Urinary bladder (tissue), 4 donors: Measurements from ENCODE around the gene TNPO1. TPM values are rescaled to one million over a fixed set of nuclear protein-coding genes. Genes with fewer than 3 reads are reported as not detected.
"Not testable (repeated sequence)": the region's sequence is repeated elsewhere in the genome, so short reads cannot be mapped to it uniquely, and the experiment has no call there.

Experiments
- DNase-seq: peaks from one replicate; pipeline ENCODE4 v3.0.0-alpha.2; 2015; ENCODE audit errors: extremely low spot score
- H3K27ac ChIP-seq: one replicate; pipeline ENCODE4 v1.5.1; 2013; ENCODE audit warnings: low read depth, mild to moderate bottlenecking, moderate library complexity
- H3K36me3 ChIP-seq: one replicate; pipeline ENCODE4 v1.6.1; 2013; ENCODE audit warnings: mild to moderate bottlenecking, moderate library complexity; ENCODE audit not compliant: insufficient read depth
- H3K4me1 ChIP-seq: one replicate; pipeline ENCODE4 v1.6.1; 2013; ENCODE audit warnings: mild to moderate bottlenecking, moderate library complexity; ENCODE audit not compliant: insufficient read depth
- H3K4me3 ChIP-seq: one replicate; pipeline ENCODE4 v1.5.1; 2013; ENCODE audit warnings: low read depth, low read length
- WGBS: extraction: QIAGEN DNeasy Blood & Tissue Kit; methylation state at CpG from one replicate; pipeline ENCODE4 v1.1.7; 2013; 5-methylcytosine and 5-hydroxymethylcytosine counted together
- polyA plus RNA-seq: library from polyadenylated mRNA; stranded (reverse); fragments of 200-250 nt; gene quantifications from one replicate; pipeline ENCODE4 v1.2.3, GENCODE V29; 2013
- total RNA-seq: library from RNA; depleted of rRNA; stranded (reverse); fragments of >200 nt; gene quantifications from one replicate; pipeline ENCODE4 v1.2.3, GENCODE V29; 2014
- donor health status: healthy with polysubstance abuse.
- donor health status: healthy.

TNPO1 gene
- total and polyA plus RNA-seq, 2 donors, result 29.8 to 187 TPM

DNA sequence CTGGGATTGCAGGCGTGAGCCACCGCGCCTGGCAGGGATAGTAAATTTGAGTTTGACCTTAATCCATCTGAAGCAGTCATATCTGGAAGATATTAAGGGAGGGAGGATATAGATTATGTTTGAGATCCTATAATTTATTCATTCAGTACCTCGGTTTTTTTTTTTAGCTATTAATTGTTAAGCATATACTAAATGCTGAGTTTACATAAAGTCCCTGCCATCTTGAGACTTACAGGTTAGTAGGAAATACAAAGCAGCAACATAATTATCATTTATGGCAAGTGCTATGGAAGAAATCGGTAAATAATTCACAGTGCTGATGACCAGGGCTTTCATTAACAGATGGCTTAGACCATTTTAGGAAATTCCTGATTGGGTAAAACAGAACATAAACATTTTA is 72.9 kb downstream of the TNPO1 start:
- Histone ChIP-seq H3K4me3 (no peak overlapping the region), H3K27ac (no peak overlapping the region), H3K36me3 (peaks cover 4% of the 10 kb centered on the region), H3K4me1 (no peaks in the 10 kb centered on the region)
- 97% methylated on average over 5 of the region's 5 CpGs for WGBS
- DNase-seq, result no peak

DNA sequence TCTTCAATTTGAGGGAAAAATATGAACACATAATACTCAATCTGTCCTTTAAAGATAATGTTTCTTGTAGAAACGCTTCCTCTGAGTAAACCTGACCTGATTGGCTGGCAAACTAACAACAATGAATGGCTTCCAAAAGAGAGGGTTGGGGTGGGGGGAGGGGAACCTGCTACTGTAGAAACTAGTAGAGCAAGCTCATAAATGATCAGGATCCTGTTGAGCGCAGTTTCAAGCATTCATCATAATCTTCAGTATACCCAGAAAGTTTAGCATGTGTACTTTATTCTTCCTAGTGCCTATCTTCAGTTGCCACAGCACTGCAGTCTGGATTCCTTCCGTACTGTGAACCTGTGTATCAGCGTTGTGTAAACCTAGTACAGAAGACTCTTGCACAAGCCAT is 76.4 kb downstream of the TNPO1 start:
- no peak overlapping the region for H3K4me3 ChIP-seq
- WGBS, result 81% methylated on average over 4 of the region's 4 CpGs
- H3K27ac ChIP-seq, result no peak overlapping the region
- H3K4me1 ChIP-seq, result no peaks in the 10 kb centered on the region
- DNase-seq, result no peak
- peaks cover 4% of the 10 kb centered on the region for H3K36me3 ChIP-seq

DNA sequence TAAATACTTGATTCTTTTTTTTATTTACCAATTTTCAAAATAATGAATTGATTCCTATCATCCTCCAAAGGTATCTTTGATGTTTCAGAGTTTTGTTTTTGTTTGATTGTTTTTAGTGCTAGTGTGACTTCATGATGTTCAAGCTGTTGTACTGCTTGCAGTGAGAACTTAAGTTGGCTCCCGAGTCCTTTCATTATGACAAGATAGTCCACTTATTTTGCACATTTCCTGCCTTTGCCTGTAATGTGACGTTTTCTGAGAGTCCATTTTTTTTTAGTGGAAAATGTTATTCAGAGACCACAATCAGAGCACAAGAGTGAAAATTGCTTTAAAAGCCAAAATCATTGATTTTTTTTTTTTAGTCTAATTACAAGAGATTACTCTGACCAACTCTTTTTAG is 79.3 kb downstream of the TNPO1 start:
- Histone ChIP-seq H3K27ac (no peak overlapping the region), H3K4me3 (no peak overlapping the region), H3K4me1 (no peaks in the 10 kb centered on the region), H3K36me3 (peaks cover 3% of the 10 kb centered on the region)
- WGBS, result 71% methylated on average over 2 of the region's 2 CpGs
- no peak for DNase-seq

DNA sequence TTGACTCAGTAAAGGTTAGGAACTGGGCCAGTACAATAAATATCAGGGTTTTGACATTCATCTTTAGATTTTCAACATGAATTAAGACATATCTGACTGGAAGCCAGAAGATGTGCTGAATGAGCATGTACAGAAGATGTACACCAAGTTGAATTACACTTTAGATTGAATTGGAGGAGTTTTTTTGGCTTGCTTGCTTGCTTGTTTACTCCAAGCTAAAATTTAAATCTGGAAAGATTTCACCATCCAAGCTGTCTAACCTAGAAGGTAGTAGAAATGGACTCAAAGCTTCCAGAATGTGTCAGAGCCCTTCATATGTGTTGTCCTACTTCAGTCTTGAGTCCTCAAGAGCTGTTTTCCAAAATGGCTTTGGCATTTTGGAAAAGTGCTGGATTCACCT is 90.3 kb downstream of the TNPO1 start:
- no peaks in the 10 kb centered on the region for H3K4me1 ChIP-seq
- DNase-seq, result no peak
- peaks cover 10% of the 10 kb centered on the region for H3K36me3 ChIP-seq
- H3K4me3 ChIP-seq, result no peak overlapping the region
- H3K27ac ChIP-seq, result no peak overlapping the region

DNA sequence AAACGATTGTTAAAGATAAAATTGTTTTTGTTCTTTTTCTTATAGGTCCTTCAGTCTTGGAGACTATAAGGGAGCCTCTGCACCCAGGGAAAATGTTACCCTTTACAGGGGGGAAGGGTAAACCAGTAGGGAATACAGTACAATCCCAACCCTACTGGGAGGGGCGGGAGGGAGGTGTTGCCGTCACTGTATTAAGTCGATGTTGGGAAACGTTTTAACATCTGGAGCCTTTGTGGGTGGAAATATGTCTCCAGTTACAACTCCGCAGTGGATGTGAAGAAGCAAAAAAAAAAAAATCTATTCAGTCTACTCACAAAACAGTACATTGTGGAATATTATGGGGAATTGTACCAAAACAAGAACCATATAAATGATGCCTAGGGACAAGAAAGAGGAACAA is 92.2 kb downstream of the TNPO1 start:
- no peak for DNase-seq
- H3K4me3 ChIP-seq, result no peak overlapping the region
- H3K27ac ChIP-seq, result no peak overlapping the region
- 75% methylated on average over 6 of the region's 6 CpGs for WGBS
- no peaks in the 10 kb centered on the region for H3K4me1 ChIP-seq
- peaks cover 10% of the 10 kb centered on the region for H3K36me3 ChIP-seq

DNA sequence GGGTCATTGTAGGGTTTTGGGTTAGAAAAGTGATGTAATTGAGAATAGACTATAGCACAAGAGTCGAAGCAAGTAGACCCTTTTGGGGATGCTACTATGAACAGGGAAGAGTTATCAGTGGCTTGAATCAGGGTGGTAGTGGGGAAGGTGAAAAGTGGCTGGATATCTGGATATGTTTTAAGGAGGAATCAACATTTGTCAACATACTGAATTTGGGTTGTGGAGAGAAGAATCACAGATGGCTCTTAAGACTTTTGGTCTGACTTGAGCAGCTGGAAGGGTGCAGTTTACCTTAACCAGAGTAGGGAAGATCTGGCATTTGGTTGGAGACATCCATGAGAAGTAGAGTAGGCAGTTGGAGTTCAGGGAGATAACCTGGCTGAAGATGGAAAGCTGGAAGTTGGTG is 100.9 kb downstream of the TNPO1 start:
- no peak for DNase-seq
- H3K4me1 ChIP-seq, result no peaks in the 10 kb centered on the region
- H3K4me3 ChIP-seq, result no peak overlapping the region
- no peaks in the 10 kb centered on the region for H3K36me3 ChIP-seq
- no peak overlapping the region for H3K27ac ChIP-seq
- 94% methylated on average over 1 of the region's 1 CpG for WGBS

DNA sequence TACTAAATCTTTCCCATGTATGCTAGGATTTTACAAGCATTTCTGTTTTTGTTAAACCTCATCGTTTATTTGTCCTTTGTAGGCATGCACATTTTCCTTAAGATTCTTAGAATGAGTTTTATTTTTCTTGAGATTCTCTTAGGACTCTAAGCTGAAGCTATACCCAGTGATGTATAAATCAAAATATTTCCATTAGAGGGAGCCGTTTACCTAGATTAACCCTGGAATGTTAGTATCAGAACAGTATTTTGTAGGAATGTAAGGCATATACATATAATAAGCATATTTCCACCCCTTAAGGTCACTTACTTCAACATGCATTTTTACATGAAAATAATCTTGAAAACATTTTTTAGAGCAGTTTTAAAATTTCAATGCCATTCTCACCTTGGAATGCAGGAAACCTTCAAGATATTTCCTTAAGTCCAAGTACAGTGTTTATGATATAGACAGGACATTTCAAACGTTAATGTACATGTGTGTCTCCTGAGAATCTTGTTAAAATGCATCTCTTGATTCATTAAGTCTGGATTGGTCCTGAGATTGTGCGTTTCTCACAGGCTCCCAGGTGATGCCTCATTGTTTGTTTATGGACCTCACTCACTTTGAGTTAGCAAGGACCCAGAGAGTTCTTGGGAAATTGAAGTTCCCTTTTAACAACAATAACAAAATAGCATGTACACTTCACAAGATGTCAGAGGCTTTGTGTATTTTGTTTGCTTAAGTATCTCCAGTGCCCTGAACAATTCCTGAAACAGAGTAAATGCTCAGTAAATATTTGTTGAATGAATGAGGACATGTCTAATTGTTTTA is 104.4 kb downstream of the TNPO1 start:
- Histone ChIP-seq H3K36me3 (no peaks in the 10 kb centered on the region), H3K27ac (no peak overlapping the region), H3K4me1 (no peaks in the 10 kb centered on the region), H3K4me3 (no peak overlapping the region)
- DNase-seq, result no peak
- 12% methylated on average over 4 of the region's 4 CpGs for WGBS

DNA sequence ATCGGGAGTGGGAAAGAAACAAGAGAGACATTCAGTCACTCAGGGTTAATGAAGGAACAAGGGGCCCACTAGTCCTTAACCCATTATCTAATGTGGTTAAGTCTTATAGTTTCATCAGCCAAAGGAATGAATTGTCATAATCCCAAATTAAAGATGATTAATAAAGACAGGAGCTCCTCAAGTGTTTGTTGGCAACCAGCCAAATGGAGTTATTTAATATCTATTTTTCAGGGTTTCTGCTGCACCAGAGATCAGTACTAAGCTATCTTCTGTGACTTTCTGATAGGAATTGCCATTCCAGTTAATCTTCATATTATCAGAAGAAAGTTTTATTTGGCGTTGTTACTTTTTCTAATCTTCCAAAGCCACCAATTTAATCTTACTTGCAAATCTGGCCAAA is 105.4 kb downstream of the TNPO1 start:
- Histone ChIP-seq H3K4me3 (no peak overlapping the region), H3K36me3 (no peaks in the 10 kb centered on the region), H3K27ac (no peak overlapping the region), H3K4me1 (no peaks in the 10 kb centered on the region)
- no peak for DNase-seq
- 80% methylated on average over 2 of the region's 2 CpGs for WGBS

DNA sequence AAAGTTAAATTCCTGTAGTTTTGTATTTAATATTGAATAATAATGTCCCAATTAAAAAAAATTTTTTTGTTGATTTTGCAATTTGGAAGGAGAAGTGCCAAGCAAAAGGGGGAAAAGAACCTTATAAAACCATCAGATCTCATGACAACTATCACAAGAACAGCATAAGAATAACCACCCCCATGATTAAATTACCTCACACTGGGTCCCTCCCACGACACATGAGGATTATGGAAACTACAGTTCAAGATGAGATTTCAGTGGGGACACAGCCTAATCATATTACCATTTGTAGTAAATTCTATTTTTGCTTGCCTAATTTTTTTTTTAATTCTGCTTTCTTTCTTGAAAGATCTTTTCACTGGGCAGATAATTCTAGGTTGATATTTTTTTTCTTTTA is 106.0 kb downstream of the TNPO1 start:
- no peaks in the 10 kb centered on the region for H3K36me3 ChIP-seq
- no peak overlapping the region for H3K4me3 ChIP-seq
- H3K4me1 ChIP-seq, result no peaks in the 10 kb centered on the region
- DNase-seq, result no peak
- 75% methylated on average over 1 of the region's 1 CpG for WGBS
- no peak overlapping the region for H3K27ac ChIP-seq

DNA sequence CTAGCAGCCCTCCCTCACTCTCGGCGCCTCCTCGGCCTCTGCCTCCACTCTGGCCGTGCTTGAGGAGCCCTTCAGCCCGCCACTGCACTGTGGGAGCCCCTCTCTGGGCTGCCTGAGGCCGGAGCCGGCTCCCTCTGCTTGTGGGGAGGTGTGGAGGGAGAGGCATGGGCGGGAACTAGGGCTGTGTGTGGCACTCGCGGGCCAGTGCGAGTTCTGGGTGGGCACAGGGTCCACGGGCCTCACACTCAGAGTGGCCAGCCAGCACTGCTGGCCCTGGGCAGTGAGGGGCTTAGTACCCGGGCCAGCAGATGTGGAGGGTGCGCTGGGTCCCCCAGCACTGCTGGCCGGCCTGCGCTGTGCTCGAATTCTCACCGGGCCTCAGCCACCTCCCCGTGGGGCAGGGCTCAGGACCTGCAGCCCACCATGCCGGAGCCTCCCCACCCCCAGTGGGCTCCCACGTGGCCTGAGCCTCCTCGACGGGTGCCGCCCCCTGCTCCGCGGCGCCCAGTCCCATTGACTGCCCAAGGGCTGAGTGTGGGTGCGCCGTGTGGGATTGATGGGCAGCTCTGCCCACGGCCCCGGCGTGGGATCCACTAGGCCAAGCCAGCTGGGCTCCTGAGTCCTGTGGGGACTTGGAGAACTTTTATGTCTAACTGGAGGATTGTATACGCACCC is 109.0 kb downstream of the TNPO1 start:
- Histone ChIP-seq H3K4me1 (no peaks in the 10 kb centered on the region), H3K36me3 (no peaks in the 10 kb centered on the region), H3K27ac (no peak overlapping the region), H3K4me3 (no peak overlapping the region)
- WGBS, result 96% methylated on average over 33 of the region's 33 CpGs
- DNase-seq, result no peak

DNA sequence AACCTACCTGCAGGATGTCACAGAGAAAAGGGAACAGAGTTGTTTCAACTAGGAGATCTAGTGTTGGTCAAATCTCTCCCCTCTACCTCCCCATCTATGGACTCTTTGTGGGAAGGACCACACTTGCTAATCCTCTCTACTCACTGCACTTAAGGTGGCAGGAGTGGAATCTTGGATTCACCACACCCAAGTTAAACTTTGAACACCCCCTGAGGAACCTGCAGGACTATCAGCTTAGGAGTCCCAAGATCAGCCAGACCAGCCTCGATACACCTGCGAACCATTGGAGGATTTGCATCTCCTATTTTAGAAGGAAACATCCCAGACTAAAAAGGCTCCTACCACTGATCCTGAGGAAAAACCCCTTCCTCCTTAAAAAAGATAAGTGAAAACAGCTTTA is 116.2 kb downstream of the TNPO1 start:
- H3K4me1 ChIP-seq, H3K27ac ChIP-seq, H3K4me3 ChIP-seq, DNase-seq, H3K36me3 ChIP-seq: not testable (repeated sequence)
- 93% methylated on average over 2 of the region's 2 CpGs for WGBS

DNA sequence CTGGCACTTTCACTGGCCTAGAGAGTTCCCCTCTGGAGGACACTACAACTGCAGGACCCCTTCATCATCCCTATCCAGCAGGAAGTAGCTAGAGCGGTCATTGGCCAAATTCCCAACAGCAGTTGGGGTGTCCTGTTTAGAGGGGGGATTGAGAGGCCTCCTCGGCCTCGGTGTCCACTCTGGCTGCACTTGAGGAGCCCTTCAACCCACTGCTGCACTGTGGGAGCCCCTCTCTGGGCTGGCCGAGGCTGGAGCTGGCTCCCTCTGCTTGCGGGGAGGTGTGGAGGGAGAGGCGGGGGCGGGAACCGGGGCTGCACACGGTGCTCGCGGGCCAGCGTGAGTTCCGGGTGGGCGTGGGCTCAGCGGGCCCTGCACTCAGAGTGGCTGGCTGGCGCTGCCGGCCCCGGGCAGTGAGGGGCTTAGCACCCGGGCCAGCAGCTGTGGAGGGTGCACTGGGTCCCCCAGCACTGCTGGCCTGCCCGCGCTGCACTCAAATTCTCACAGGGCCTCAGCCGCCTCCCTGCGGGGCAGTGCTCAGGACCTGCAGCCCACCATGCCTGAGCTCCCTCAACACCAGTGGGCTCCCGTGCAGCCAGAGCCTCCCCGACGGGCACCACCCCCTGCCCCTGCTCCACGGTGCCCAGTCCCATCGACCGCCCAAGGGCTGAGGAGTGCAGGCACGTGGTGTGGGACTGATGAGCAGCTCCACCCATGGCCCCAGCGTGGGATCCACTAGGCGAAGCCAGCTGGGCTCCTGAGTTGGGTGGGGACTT is 118.7 kb downstream of the TNPO1 start:
- H3K4me1 ChIP-seq, H3K4me3 ChIP-seq, H3K36me3 ChIP-seq, DNase-seq, H3K27ac ChIP-seq: not testable (repeated sequence)
- whole genome bisulfite sequencing, result 96% methylated on average over 32 of the region's 32 CpGs

DNA sequence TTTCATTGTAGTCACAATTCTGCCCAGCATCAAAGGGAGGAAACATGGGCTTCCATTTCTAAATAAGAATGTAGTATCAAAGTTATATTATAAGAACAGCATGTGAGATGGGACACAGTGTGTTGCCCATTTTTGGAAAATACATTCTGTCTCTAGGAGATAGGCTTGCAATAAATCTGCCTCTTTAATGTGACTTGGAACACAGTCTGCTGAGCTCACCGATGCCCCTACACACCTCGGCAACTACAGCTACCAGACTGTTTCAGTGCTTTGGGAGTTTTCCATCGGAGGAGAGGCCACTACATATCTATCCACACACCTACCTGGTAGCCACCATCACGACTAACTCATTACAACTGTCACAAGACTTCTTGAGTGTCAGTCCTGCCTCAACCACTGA is 120.4 kb downstream of the TNPO1 start:
- H3K27ac ChIP-seq, result no peak overlapping the region
- no peaks in the 10 kb centered on the region for H3K36me3 ChIP-seq
- H3K4me3 ChIP-seq, result no peak overlapping the region
- no peak for DNase-seq
- WGBS, result 54% methylated on average over 4 of the region's 4 CpGs
- H3K4me1 ChIP-seq, result no peaks in the 10 kb centered on the region

DNA sequence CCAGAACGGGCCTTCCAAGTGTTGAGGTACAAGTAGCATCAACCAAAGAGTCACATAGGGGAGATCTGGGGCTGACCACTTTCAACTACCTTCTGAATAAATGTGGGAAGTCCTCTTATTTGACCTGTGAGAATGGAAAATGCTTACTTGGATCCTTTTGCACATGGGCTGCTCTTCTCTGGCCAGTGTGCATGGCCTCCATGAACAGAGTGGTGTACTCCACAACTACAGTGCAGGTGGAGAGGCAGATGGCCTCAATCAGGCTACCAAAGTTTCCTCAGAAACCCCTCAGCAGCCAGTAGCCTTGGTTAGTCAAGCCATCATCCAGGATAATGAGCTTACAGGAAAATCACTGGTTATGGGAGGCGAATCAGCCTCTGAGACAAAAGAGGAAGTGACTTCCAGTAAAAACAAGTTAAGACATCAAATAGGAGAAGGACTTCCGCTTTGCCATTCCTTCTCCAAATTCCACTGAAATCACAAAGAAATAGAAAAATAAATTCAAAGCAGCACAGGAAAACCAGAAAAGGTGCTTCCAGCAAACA is 121.1 kb downstream of the TNPO1 start:
- WGBS, result 84% methylated on average over 3 of the region's 3 CpGs
- no peak for DNase-seq
- Histone ChIP-seq H3K27ac (no peak overlapping the region), H3K4me3 (no peak overlapping the region), H3K4me1 (no peaks in the 10 kb centered on the region), H3K36me3 (no peaks in the 10 kb centered on the region)
